ENCODE data around the gene SWT1. TPM values are rescaled to one million over a fixed set of nuclear protein-coding genes. Genes with fewer than 3 reads are reported as not detected.
"Not testable (repeated sequence)": the region's sequence is repeated elsewhere in the genome, so short reads cannot be mapped to it uniquely, and the experiment has no call there.

Gene SWT1
- polyA plus RNA-seq, 4 donors: 7.9 to 10.3 (median 8.9) TPM

GRCh38 chr1:185159966-185160365 lies 3.0 kb downstream of the SWT1 start:
- no peak for DNase-seq (ENCODE audit: low read depth in 4 of 4, low spot score in 2 of 4)

GRCh38 chr1:185162491-185162890 lies 5.5 kb downstream of the SWT1 start:
- no peak for DNase-seq (ENCODE audit: low read depth in 4 of 4, low spot score in 2 of 4)

GRCh38 chr1:185166106-185166505 lies 9.1 kb downstream of the SWT1 start:
- DNase-seq (ENCODE audit: low read depth in 4 of 4, low spot score in 2 of 4): no peak

GRCh38 chr1:185170291-185170848 lies 13.4 kb downstream of the SWT1 start:
- peak in 3 of 4 donors; percentile 63 to 66 (median 65) for DNase-seq (ENCODE audit: low read depth in 4 of 4, low spot score in 2 of 4)

GRCh38 chr1:185193756-185194155 lies 36.8 kb downstream of the SWT1 start:
- DNase-seq (ENCODE audit: low read depth in 4 of 4, low spot score in 2 of 4): no peak

GRCh38 chr1:185198712-185199111 lies 41.7 kb downstream of the SWT1 start:
- not testable (repeated sequence) for DNase-seq (ENCODE audit: low read depth in 4 of 4, low spot score in 2 of 4)

DNA sequence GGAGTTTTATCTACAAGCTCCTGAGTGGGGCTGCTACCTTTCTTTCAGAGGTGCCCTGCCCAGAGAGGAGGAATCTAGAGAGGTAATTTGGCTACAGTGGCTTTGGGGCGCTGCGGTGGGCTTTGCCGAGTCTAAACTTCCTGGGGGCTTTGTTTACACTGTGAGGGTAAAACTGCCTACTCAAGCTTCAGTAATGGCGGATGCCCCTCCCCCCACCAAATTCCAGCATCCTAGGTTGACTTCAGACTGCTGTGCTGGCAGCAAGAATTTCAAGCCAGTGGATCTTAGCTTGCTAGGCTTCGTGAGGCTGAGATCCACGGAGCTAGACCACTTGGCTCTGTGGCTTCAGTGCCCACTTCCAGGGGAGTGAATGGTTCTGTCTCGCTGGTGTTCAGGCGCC lies 43.9 kb downstream of the SWT1 start:
- no peak for DNase-seq (ENCODE audit: low read depth in 4 of 4, low spot score in 2 of 4)

DNA sequence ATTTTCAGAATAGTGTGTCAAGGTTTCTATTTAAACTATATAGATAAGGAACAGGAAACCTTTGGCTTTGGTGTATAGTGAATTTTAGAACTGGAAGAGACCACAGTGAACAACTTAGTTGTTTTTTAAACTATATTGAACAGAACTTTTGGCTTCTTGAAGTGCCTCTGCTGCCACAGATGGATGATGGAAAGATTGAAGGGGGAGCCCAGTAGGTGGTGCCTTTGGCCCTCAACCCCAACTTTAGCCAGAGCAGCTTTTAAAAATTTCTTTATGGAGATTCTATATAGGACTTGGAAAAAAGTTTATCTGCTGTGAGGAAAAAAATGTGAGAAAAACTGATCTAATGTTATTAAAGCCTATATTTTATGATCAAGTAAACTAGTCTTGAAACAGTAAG lies 50.2 kb downstream of the SWT1 start:
- DNase-seq (ENCODE audit: low read depth in 4 of 4, low spot score in 2 of 4): no peak

DNA sequence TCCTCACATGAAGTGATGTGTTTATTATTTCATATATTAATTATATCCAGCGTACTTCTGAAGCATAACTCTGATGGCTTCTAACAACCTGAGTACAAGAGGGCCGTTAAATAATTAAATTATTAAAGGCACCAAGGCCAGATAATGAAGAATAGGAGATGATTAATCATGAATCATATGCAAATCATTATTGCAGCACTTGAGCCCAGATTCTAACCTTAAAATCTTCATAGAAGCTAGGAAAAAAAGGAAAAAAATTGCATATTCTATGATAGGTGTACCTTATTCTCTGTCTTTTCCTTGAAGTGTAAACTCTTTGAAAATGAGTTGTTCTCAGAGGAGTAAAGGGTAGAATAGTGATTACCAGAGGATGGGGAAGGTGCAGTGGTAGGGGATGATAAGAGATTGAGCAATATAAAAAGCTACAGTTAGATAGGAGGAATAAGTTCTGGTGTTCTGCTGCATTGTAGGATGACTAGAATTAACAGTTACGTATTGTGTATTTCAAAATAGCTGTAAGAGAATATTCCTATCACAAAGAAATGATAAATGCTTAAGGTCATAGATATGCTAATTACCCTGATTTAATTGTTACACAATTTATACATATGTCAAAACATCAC lies 51.1 kb downstream of the SWT1 start:
- DNase-seq (ENCODE audit: low read depth in 4 of 4, low spot score in 2 of 4): no peak

DNA sequence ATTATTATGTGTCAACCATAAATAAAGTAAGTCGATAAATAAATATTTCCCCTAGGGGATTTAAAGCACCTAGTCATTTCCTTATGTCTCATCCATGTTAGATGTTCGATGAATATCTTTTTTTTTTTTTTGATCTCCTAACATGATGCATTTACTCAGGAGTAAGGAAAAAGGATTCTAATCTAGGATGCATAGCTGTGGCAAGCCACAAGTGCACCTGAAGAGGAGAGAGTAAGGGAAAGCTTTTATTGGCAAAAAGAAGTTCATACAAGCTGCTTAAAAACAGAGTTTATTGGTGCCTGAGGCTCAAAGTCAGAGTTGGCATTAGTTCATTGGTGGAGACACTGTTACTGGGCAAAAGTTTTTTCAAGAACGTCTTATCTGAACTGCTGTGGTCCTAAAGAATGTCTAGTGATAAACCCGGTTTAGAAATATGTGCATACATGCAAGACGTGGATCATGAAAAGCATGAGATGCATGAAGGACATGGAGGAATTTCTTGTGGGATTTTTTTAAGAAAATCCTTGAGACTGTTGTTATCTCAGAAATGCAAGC lies 51.7 kb downstream of the SWT1 start:
- no peak for DNase-seq (ENCODE audit: low read depth in 4 of 4, low spot score in 2 of 4)

GRCh38 chr1:185209357-185209756 lies 52.4 kb downstream of the SWT1 start:
- DNase-seq (ENCODE audit: low read depth in 4 of 4, low spot score in 2 of 4): not testable (repeated sequence)

DNA sequence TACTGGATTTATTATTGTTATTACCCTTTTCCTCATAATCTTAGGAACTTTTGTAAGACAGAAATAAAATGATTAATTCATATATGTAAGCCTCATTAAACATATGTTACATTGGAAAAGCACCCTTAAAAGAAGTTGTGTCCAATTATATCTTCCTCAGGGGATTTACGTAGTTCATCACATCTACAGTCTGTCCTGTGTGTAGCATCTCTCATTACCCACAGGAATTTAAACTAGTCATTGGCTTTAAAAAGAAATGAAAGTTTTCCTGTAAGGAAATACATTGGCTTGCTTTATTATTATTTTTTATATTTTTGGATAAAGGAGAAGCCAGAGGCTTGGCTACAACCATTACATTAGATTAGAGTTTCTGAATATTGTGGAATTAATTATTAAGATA lies 56.1 kb downstream of the SWT1 start:
- DNase-seq (ENCODE audit: low read depth in 4 of 4, low spot score in 2 of 4): no peak

GRCh38 chr1:185215911-185216310 lies 58.9 kb downstream of the SWT1 start:
- no peak for DNase-seq (ENCODE audit: low read depth in 4 of 4, low spot score in 2 of 4)

- DNase-seq (ENCODE audit: low read depth in 4 of 4, low spot score in 2 of 4): no peak
These were observed 67.2 kb downstream of the SWT1 start for GRCh38 chr1:185224132-185224531.

- DNase-seq (ENCODE audit: low read depth in 4 of 4, low spot score in 2 of 4): no peak
These were observed 70.2 kb downstream of the SWT1 start for GRCh38 chr1:185227161-185227560.

DNA sequence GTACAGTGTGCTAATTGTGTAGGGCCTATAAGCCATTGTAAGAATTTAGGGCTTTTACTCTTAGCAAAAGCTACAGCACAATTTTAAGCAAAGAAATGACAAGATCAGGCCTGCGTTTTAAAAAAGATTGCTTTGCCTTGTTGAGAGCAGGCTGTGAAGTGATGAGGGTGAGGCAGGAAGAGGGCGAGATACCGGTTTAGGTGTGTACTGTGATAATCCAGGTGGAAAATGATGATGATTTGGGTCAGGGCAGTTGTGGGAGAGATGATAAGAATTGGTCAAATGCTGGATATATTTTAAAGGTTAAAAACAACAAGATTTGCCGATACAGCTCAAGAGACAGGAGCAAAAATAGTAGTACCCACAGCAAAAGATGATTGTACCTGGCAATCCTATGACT lies 72.0 kb downstream of the SWT1 start:
- DNase-seq (ENCODE audit: low read depth in 4 of 4, low spot score in 2 of 4): no peak

DNA sequence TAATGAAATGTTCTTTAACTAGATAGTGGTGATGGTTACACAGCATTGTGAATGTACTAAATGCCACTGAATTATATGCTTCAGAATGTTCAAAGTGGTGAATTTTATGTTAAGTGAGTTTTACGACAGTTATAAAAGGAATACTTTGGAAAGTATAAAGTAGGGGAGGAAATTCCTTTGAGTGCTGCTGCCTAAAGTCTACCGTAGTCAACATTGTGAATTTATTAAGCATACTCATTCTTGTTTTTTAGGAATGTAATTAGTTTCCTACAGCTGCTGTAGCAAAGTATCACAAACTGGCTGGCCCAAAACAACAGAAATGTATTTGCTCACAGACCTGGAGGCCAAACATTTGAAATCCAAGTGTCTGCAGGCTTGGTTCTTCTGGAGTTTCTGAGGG lies 73.0 kb downstream of the SWT1 start:
- DNase-seq (ENCODE audit: low read depth in 4 of 4, low spot score in 2 of 4): no peak

- no peak for DNase-seq (ENCODE audit: low read depth in 4 of 4, low spot score in 2 of 4)
These were observed 75.9 kb downstream of the SWT1 start for GRCh38 chr1:185232874-185233273.

DNA sequence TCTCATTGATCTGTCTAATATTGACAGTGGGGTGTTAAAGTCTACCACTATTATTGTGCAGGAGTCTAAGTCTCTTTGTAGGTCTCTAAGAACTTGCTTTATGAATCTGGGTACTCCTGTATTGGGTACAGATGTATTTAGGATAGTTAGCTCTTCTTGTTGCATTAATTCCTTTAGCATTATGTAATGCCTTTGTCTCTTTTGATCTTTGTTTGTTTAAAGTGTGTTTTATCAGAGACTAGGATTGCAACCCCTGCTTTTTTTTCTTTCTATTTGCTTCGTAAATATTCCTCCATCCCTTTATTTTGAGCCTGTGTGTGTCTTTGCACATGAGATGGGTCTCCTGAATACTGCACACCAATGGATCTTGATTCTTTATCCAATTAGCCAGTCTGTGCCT lies 77.2 kb downstream of the SWT1 start:
- DNase-seq (ENCODE audit: low read depth in 4 of 4, low spot score in 2 of 4): not testable (repeated sequence)

DNA sequence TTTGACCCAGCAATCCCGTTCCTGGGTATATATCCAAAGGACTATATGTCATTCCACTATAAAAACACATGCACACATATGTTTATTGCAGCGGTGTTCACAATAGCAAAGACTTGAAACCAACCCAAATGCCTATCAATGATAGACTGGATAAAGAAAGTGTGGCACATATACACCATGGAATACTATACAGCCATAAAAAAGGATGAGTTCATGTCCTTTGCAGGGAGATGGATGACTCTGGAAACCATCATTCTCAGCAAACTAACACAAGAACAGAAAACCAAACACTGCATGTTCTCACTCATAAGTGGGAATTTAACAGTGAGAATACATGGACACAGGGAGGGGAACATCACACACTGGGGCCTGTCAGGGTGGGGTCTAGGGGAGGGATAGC lies 80.2 kb downstream of the SWT1 start:
- DNase-seq (ENCODE audit: low read depth in 4 of 4, low spot score in 2 of 4): not testable (repeated sequence)

GRCh38 chr1:185237661-185238060 lies 80.7 kb downstream of the SWT1 start:
- DNase-seq (ENCODE audit: low read depth in 4 of 4, low spot score in 2 of 4): no peak

GRCh38 chr1:185238447-185238846 lies 81.5 kb downstream of the SWT1 start:
- DNase-seq (ENCODE audit: low read depth in 4 of 4, low spot score in 2 of 4): no peak
